HepG2 (cell line): ENCODE results near the gene IL17RC. TPM values are rescaled to one million over a fixed set of nuclear protein-coding genes. Genes with fewer than 3 reads are reported as not detected.

Experiments used
- ATAC-seq: fragments of 200-7000 bp; cut with Tn5 transposase; 3 replicates; pipeline ENCODE4 v1.9.1; 2020; ENCODE audit warnings: mild to moderate bottlenecking, moderate library complexity
- BruUV-seq: library from RNA; stranded (reverse); fragments of 400-500 nt; replicated peaks from 2 replicates; lab custom pipeline; 2021; lab: Mats Ljungman, UMichigan
- CTCF ChIA-PET: fragments of 300-600 bp; formaldehyde crosslinking; extraction: SDS; loops from one replicate; lab custom pipeline; 2021; ENCODE audit warnings: low total read pairs, inconsistent platforms, low intra/inter-chr PET ratio; lab: Yijun Ruan, JAX
- POLR2A ChIA-PET: fragments of 350-600 bp; sonication (Branson Sonifier 250); formaldehyde crosslinking; loops from one replicate; lab custom pipeline; 2020; ENCODE audit warnings: antibody characterized with exemption, inconsistent platforms; lab: Yijun Ruan, JAX
- DNase-seq: peaks from one replicate; pipeline ENCODE4 v3.0.0-alpha.2; 2015; ENCODE audit warnings: low spot score
- FAIRE-seq: peaks from 3 replicates; lab custom pipeline; 2011; peaks lifted over from hg19 to GRCh38; lab: Jason Lieb, UNC
- H2AFZ ChIP-seq: one replicate; pipeline ENCODE4 v1.6.1; 2011; ENCODE audit warnings: low read length, inconsistent platforms
- H3K27ac ChIP-seq: fragments of 300-600 bp; 3 replicates; pipeline ENCODE4 v1.8.0; 2011; ENCODE audit warnings: mixed run types, mild to moderate bottlenecking, mixed read lengths, low read length, inconsistent platforms; ENCODE audit not compliant: insufficient read depth; ENCODE audit errors: extremely low read length
- H3K27me3 ChIP-seq, 2 experiments: fragments of 200-600 bp in 1 of 2; 2 replicates in 1 of 2; 3 replicates in 1 of 2; pipeline versions ENCODE4 v1.6.0 to v1.8.0; 2011; ENCODE audit warnings: low read length in 2 of 2, mild to moderate bottlenecking in 2 of 2, moderate library complexity in 2 of 2, inconsistent platforms in 1 of 2; ENCODE audit not compliant: insufficient read depth in 2 of 2, control insufficient read depth in 1 of 2
- H3K36me3 ChIP-seq, 2 experiments: fragments of 200-600 bp in 1 of 2; replicated peaks in 1 of 2; 2 replicates in 1 of 2; 3 replicates in 1 of 2; pipeline versions ENCODE4 v1.5.1 to v1.8.0; 2011; ENCODE audit warnings: low read length in 2 of 2, inconsistent platforms in 1 of 2; ENCODE audit not compliant: insufficient read depth in 2 of 2, control insufficient read depth in 1 of 2
- H3K4me1 ChIP-seq: 2 replicates; pipeline ENCODE4 v1.5.1; 2012; ENCODE audit warnings: low read length, inconsistent platforms; ENCODE audit not compliant: insufficient read depth
- H3K4me2 ChIP-seq: 2 replicates; pipeline ENCODE4 v1.6.0; 2011; ENCODE audit warnings: low read depth, low read length, inconsistent platforms
- H3K4me3 ChIP-seq, 3 experiments: fragments of 200-600 bp in 1 of 3; sonication (generic), shearing (Covaris generic) in 1 of 3; replicated peaks in 1 of 3; 2 replicates each; pipeline ENCODE4 v1.5.1; 2011 to 2016; ENCODE audit warnings: low read length in 3 of 3, inconsistent platforms in 2 of 3, low read depth in 2 of 3, mild to moderate bottlenecking in 2 of 3, control low read depth in 1 of 3, mixed read lengths in 1 of 3; ENCODE audit not compliant: insufficient read depth in 1 of 3
- H3K79me2 ChIP-seq: one replicate; pipeline ENCODE4 v1.6.1; 2011; ENCODE audit warnings: low read length, inconsistent platforms; ENCODE audit not compliant: insufficient read depth
- H3K9ac ChIP-seq: 2 replicates; pipeline ENCODE4 v1.6.0; 2011; ENCODE audit warnings: mild to moderate bottlenecking, low read depth, low read length, inconsistent platforms; ENCODE audit not compliant: insufficient read depth
- H3K9me3 ChIP-seq: 2 replicates; pipeline ENCODE4 v1.5.1; 2012; ENCODE audit warnings: mild to moderate bottlenecking, low read length
- H4K20me1 ChIP-seq: 2 replicates; pipeline ENCODE4 v1.6.0; 2011; ENCODE audit warnings: inconsistent platforms, mild to moderate bottlenecking, low read length, moderate library complexity; ENCODE audit not compliant: insufficient read depth
- AGO1 ChIP-seq: fragments of 200-400 bp; formaldehyde crosslinking; IDR thresholded peaks from 2 replicates; pipeline ENCODE4 v1.6.1; 2017; ENCODE audit warnings: mild to moderate bottlenecking, low read depth, low read length, moderate library complexity; ENCODE audit not compliant: poor library complexity, severe bottlenecking
- ARNT2 ChIP-seq: sonication (generic); formaldehyde crosslinking; IDR thresholded peaks from 2 replicates; pipeline ENCODE4 v1.8.0; 2022; ENCODE audit warnings: mild to moderate bottlenecking, low read depth, missing genetic modification reagents, moderate library complexity
- HNRNPLL ChIP-seq: fragments of 200-400 bp; formaldehyde crosslinking; IDR thresholded peaks from 2 replicates; pipeline ENCODE4 v1.6.1; 2017; ENCODE audit warnings: mild to moderate bottlenecking, low read depth, low read length; ENCODE audit not compliant: poor library complexity, severe bottlenecking
- HOXA3 ChIP-seq: sonication (generic); formaldehyde crosslinking; IDR thresholded peaks from 2 replicates; pipeline ENCODE4 v1.5.0; 2020; ENCODE audit warnings: missing genetic modification reagents
- ISL2 ChIP-seq: sonication (generic); formaldehyde crosslinking; IDR thresholded peaks from 2 replicates; pipeline ENCODE4 v1.5.0; 2020; ENCODE audit warnings: missing genetic modification reagents
- MTA1 ChIP-seq: sonication (generic); formaldehyde crosslinking; IDR thresholded peaks from 2 replicates; pipeline ENCODE4 v1.4.0; 2020; ENCODE audit warnings: missing genetic modification reagents, mild to moderate bottlenecking, borderline replicate concordance
- MXD1 ChIP-seq: sonication (generic); formaldehyde crosslinking; IDR thresholded peaks from 2 replicates; pipeline ENCODE4 v1.4.0; 2020; ENCODE audit warnings: mild to moderate bottlenecking, missing genetic modification reagents
- PHF8 ChIP-seq: sonication (generic); formaldehyde crosslinking; IDR thresholded peaks from 2 replicates; pipeline ENCODE4 v1.5.0; 2020; ENCODE audit warnings: missing genetic modification reagents
- POLR2G ChIP-seq: fragments of 200-400 bp; formaldehyde crosslinking; IDR thresholded peaks from 2 replicates; pipeline ENCODE4 v1.6.1; 2018; ENCODE audit warnings: mild to moderate bottlenecking, low read depth, low read length, moderate library complexity
- RFX3 ChIP-seq: IDR thresholded peaks from 2 replicates; pipeline ENCODE4 v1.6.1; 2016; ENCODE audit warnings: missing biosample characterization, missing genetic modification reagents
- SMAD3 ChIP-seq: sonication (generic); formaldehyde crosslinking; IDR thresholded peaks from 2 replicates; pipeline ENCODE4 v1.4.0; 2020; ENCODE audit warnings: missing genetic modification reagents
- ZNF660 ChIP-seq: sonication (generic); formaldehyde crosslinking; IDR thresholded peaks from 2 replicates; pipeline ENCODE4 v1.5.1; 2020; ENCODE audit warnings: mild to moderate bottlenecking, low read depth, missing genetic modification reagents, borderline replicate concordance
- ZNF704 ChIP-seq: sonication (generic); formaldehyde crosslinking; IDR thresholded peaks from 2 replicates; pipeline ENCODE4 v1.8.1; 2023; ENCODE audit warnings: mild to moderate bottlenecking, inconsistent platforms, moderate library complexity, missing genetic modification reagents, borderline replicate concordance
- ZNF720 ChIP-seq: sonication (generic); formaldehyde crosslinking; IDR thresholded peaks from 2 replicates; pipeline ENCODE4 v1.4.0; 2020; ENCODE audit warnings: missing genetic modification reagents
- WGBS: methylation state at CpG from one replicate; pipeline ENCODE4 v1.1.6; 2017; ENCODE audit warnings: low lambda C conversion rate; 5-methylcytosine and 5-hydroxymethylcytosine counted together
- in situ Hi-C: cut with HindIII; loops from 2 replicates; pipeline ENCODE4 v1.10.0; 2017; ENCODE audit warnings: low pct_unique_long_range_greater_than_20kb; ENCODE audit not compliant: extremely low pct_ligation_motif_present
- intact Hi-C: fragments of 100-400 bp; cut with micrococcal nuclease; formaldehyde crosslinking; loops from one replicate; pipeline ENCODE4 v1.10.0; 2022; ENCODE audit not compliant: unreplicated experiment
- polyA plus RNA-seq, 8 experiments: library from polyadenylated mRNA; depleted of rRNA in 3 of 8; stranded (reverse) in 7 of 8; unstranded in 1 of 8; fragments of >200 nt; fragmentation: Illumina TruSeq in 4 of 8; extraction: Trizol in 4 of 8; gene quantifications; 2 replicates each; pipeline versions ENCODE4 v1.2.1 to v1.2.3, GENCODE V29; 2011 to 2016; ENCODE audit warnings: low read depth in 4 of 8, missing spikeins in 1 of 8, mixed read lengths in 1 of 8; ENCODE audit not compliant: insufficient read depth in 1 of 8
- total RNA-seq, 5 experiments: library from RNA; depleted of rRNA; stranded (reverse); fragments of >200 nt; fragmentation: Illumina TruSeq; extraction: Trizol; gene quantifications; 2 replicates each; pipeline ENCODE4 v1.2.3, GENCODE V29; 2016; ENCODE audit warnings: low read depth in 1 of 5

IL17RC gene
- total and polyA plus RNA-seq, 2 of the 13 experiments (the other 11 are each of a cell fraction or from before 2014, with no cell fraction given): 20.7 to 24.0 TPM

GRCh38 chr3:9978710-9979305 lies 61.9 kb downstream of the IL17RC start:
- ChIA-PET POLR2A (no interaction called here), CTCF (no interaction called here)
- TF ChIP-seq PHF8 (CRISPR knock-in tag) (no peak), ZNF720 (CRISPR knock-in tag) (no peak), HNRNPLL (no peak), AGO1 (no peak), ZNF704 (CRISPR knock-in tag) (no peak), HOXA3 (CRISPR knock-in tag) (no peak), ISL2 (CRISPR knock-in tag) (no peak), ARNT2 (CRISPR knock-in tag) (no peak), SMAD3 (no peak), RFX3 (CRISPR knock-in tag) (no peak), POLR2G (no peak), MXD1 (no peak), MTA1 (CRISPR knock-in tag) (no peak), ZNF660 (CRISPR knock-in tag) (no peak)
- BruUV-seq: no TSS peak
- Histone ChIP-seq H3K27me3 (no peaks in the 10 kb centered on the region), H4K20me1 (no peaks in the 10 kb centered on the region), H2AFZ (no peak overlapping the region), H3K4me3 (no peak overlapping the region), H3K9ac (no peak overlapping the region), H3K4me2 (no peak overlapping the region), H3K9me3 (no peaks in the 10 kb centered on the region), H3K4me1 (peaks cover 44% of the 10 kb centered on the region), H3K36me3 (peaks cover 2 to 15% of the 10 kb centered on the region in 2 experiments; a peak in 4 of 5 replicates), H3K79me2 (no peaks in the 10 kb centered on the region), H3K27ac (no peak overlapping the region)
- ATAC-seq (no peak), DNase-seq (no peak), FAIRE-seq (no peak)
- over 99% methylated on average over 8 of the region's 8 CpGs for WGBS
- intact Hi-C loops: no loop called here
- in situ Hi-C loops: no loop called here
